SU-DHL-6 (cell line): Measurements from ENCODE around the gene DYNAP.

ENCODE experiments used
- H2AFZ ChIP-seq: fragments of 200-600 bp; sonication (generic); 2 replicates; pipeline ENCODE4 v1.6.1; 2014; ENCODE audit warnings: low read depth, mild to moderate bottlenecking, moderate library complexity, mixed read lengths, antibody characterized with exemption, low read length; ENCODE audit not compliant: severe bottlenecking
- H3F3A ChIP-seq: fragments of 200-600 bp; shearing (Covaris generic); 2 replicates; pipeline ENCODE4 v1.6.0; 2016; ENCODE audit warnings: antibody characterized with exemption, mild to moderate bottlenecking; ENCODE audit not compliant: insufficient read depth
- H3K27ac ChIP-seq: fragments of 200-600 bp; sonication (generic); 2 replicates; pipeline ENCODE4 v1.5.1; 2016; ENCODE audit warnings: low read depth, mild to moderate bottlenecking, low read length, moderate library complexity, mixed read lengths
- H3K27me3 ChIP-seq: fragments of 200-600 bp; sonication (generic), shearing (Covaris generic); 2 replicates; pipeline ENCODE4 v1.6.0; 2014; ENCODE audit warnings: mild to moderate bottlenecking, low read length
- H3K36me3 ChIP-seq: fragments of 200-600 bp; sonication (generic); 2 replicates; pipeline ENCODE4 v1.6.1; 2014; ENCODE audit warnings: mild to moderate bottlenecking, low read length, mixed read lengths
- H3K4me2 ChIP-seq: fragments of 300-600, 200-600 bp; shearing (Covaris generic), sonication (generic); 2 replicates; pipeline ENCODE4 v1.6.0; 2014; ENCODE audit warnings: low read length, low read depth, mild to moderate bottlenecking; ENCODE audit not compliant: poor library complexity, severe bottlenecking
- H3K4me3 ChIP-seq: fragments of 200-600 bp; sonication (generic); 2 replicates; pipeline ENCODE4 v1.5.1; 2014; ENCODE audit warnings: antibody characterized with exemption, low read length, mild to moderate bottlenecking, mixed read lengths; ENCODE audit not compliant: insufficient read depth, poor library complexity, severe bottlenecking
- H3K79me2 ChIP-seq: fragments of 200-600 bp; sonication (generic); 2 replicates; pipeline ENCODE4 v1.6.1; 2014; ENCODE audit warnings: mild to moderate bottlenecking, low read length, moderate library complexity; ENCODE audit not compliant: insufficient read depth
- H3K9ac ChIP-seq: fragments of 200-600 bp; sonication (generic); 2 replicates; pipeline ENCODE4 v1.7.0; 2014; ENCODE audit warnings: mild to moderate bottlenecking, low read length
- H3K9me2 ChIP-seq: fragments of 200-600 bp; sonication (generic); replicated peaks from 2 replicates; pipeline ENCODE4 v1.6.1; 2014; ENCODE audit warnings: low read length; ENCODE audit not compliant: insufficient read depth
- H3K9me3 ChIP-seq: fragments of 200-600 bp; sonication (generic); 2 replicates; pipeline ENCODE4 v1.6.1; 2014; ENCODE audit warnings: low read length, mixed read lengths; ENCODE audit not compliant: insufficient read depth
- H4K20me1 ChIP-seq: fragments of 200-600 bp; sonication (generic); 2 replicates; pipeline ENCODE4 v1.6.1; 2014; ENCODE audit warnings: low read depth, mild to moderate bottlenecking, antibody characterized with exemption, low read length, moderate library complexity, mixed read lengths
- EZH2phosphoT487 ChIP-seq: fragments of 200-600 bp; sonication (generic), shearing (Covaris generic); conservative IDR thresholded peaks from 2 replicates; pipeline ENCODE4 v1.6.1; 2018; ENCODE audit warnings: mild to moderate bottlenecking, antibody characterized with exemption, low read length, moderate library complexity, mixed read lengths
- TF ChIP-seq, protein P1 (sequence below): fragments of 200-600 bp; sonication (generic); IDR thresholded peaks from one replicate; pipeline ENCODE4 v1.5.1; 2017; ENCODE audit warnings: antibody characterized with exemption, mild to moderate bottlenecking, low read length, moderate library complexity; ENCODE audit not compliant: insufficient read depth, poor library complexity, severe bottlenecking

The DYNAP gene

DNA sequence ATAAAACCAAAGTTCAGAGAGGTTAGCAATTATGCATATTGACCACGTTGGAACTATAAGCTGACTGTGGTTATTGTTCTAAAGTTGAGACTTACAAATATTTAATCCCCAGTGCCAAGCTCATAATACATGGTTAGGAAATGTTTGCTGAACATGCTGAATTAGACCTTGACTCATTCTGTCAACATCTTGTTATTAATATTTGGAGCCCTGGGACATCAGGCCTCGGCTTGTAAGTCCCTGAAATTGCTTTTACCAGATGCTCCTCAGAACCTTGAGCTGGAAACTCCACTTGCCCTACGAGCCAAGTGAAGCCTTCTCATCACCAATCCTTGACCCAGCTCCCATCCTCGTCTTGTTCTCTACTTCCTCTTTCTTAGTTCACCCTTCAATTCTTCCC, 21.2 kb downstream of the DYNAP start:
- Histone ChIP-seq H2AFZ (no peak overlapping the region), H3K9ac (no peak overlapping the region), H3K9me2 (no peaks in the 10 kb centered on the region), H4K20me1 (no peaks in the 10 kb centered on the region), H3K36me3 (no peaks in the 10 kb centered on the region), H3K9me3 (no peaks in the 10 kb centered on the region), H3F3A (no peaks in the 10 kb centered on the region), H3K27ac (no peak overlapping the region), H3K27me3 (no peaks in the 10 kb centered on the region), H3K4me3 (no peak overlapping the region), H3K79me2 (no peaks in the 10 kb centered on the region), H3K4me2 (no peak overlapping the region)
- TF ChIP-seq, protein P1, sequence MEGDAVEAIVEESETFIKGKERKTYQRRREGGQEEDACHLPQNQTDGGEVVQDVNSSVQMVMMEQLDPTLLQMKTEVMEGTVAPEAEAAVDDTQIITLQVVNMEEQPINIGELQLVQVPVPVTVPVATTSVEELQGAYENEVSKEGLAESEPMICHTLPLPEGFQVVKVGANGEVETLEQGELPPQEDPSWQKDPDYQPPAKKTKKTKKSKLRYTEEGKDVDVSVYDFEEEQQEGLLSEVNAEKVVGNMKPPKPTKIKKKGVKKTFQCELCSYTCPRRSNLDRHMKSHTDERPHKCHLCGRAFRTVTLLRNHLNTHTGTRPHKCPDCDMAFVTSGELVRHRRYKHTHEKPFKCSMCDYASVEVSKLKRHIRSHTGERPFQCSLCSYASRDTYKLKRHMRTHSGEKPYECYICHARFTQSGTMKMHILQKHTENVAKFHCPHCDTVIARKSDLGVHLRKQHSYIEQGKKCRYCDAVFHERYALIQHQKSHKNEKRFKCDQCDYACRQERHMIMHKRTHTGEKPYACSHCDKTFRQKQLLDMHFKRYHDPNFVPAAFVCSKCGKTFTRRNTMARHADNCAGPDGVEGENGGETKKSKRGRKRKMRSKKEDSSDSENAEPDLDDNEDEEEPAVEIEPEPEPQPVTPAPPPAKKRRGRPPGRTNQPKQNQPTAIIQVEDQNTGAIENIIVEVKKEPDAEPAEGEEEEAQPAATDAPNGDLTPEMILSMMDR: no peak
- TF ChIP-seq EZH2phosphoT487: no peak

DNA sequence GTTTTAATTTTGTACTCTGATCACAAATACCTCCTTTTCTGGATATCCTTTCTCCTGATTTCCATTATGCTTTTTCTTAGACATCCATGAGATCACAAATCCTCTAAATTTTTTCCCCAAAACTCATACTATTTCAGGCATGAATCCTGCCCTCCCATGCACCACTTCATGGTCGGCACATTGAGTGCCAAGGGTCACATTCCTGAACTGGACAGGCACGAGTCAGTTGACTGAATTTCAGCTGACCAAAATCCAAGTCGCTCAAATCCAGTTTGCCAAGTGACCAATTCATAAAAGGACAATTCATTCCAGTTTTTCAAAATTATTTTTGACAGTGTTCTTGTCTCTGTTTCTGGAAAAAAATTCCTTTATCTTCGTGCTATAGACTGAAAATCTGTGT, 22.1 kb downstream of the DYNAP start:
- Histone ChIP-seq H3K9me3 (no peaks in the 10 kb centered on the region), H3K36me3 (no peaks in the 10 kb centered on the region), H4K20me1 (no peaks in the 10 kb centered on the region), H3F3A (no peaks in the 10 kb centered on the region), H2AFZ (no peak overlapping the region), H3K9me2 (no peaks in the 10 kb centered on the region), H3K79me2 (no peaks in the 10 kb centered on the region), H3K27me3 (no peaks in the 10 kb centered on the region), H3K4me3 (no peak overlapping the region), H3K27ac (no peak overlapping the region), H3K4me2 (no peak overlapping the region), H3K9ac (no peak overlapping the region)
- TF ChIP-seq EZH2phosphoT487: no peak
- TF ChIP-seq, protein P1: no peak

DNA sequence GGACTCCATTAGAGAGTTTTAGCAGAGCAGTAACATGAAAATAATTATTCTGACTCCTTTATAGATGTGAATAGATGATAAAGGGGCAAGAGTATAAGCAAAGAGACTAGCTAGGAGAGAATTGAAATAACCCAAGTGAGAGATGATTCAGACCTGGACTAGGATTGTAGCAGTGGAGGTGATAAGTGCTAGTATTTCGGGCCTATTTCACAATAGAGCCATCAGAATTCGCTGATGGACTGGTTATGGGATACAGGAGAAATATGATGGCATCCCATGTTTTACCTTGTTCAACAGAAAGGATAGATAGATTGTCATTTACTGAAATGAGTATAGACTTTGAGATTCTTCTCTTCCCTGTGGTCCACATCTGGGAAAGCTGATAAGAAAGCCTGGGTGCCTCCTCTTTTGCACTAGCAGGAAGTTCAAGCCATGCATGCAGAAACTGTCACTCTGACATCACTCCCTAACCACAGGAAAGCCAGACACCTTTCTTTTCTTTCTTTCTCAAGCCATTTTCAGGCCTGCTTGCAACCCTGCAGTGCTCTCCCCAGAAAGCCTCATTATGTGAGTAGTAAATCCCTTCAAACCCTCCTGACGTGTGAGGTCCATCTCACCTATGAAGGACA, 25.3 kb downstream of the DYNAP start:
- H3K4me2 ChIP-seq: no peak overlapping the region
- H3F3A ChIP-seq: no peaks in the 10 kb centered on the region
- H2AFZ ChIP-seq: no peak overlapping the region
- H3K9me3 ChIP-seq: no peaks in the 10 kb centered on the region
- H3K36me3 ChIP-seq: no peaks in the 10 kb centered on the region
- H3K79me2 ChIP-seq: no peaks in the 10 kb centered on the region
- no peaks in the 10 kb centered on the region for H3K9me2 ChIP-seq
- H3K9ac ChIP-seq: no peak overlapping the region
- no peaks in the 10 kb centered on the region for H4K20me1 ChIP-seq
- TF ChIP-seq, protein P1: no peak
- no peak for TF ChIP-seq EZH2phosphoT487
- H3K4me3 ChIP-seq: no peak overlapping the region
- no peak overlapping the region for H3K27ac ChIP-seq
- H3K27me3 ChIP-seq: no peaks in the 10 kb centered on the region
